Mucosa of descending colon (tissue), 3 donors: ENCODE data around the gene TNC. TPM values are rescaled to one million over a fixed set of nuclear protein-coding genes. Genes with fewer than 3 reads are reported as not detected.

ENCODE experiments used
- ATAC-seq: fragments of 200-7000 bp; cut with Tn5 transposase; one replicate; pipeline ENCODE4 v1.9.1; 2020; ENCODE audit warnings: mild to moderate bottlenecking, moderate library complexity
- DNase-seq, 3 donors: peaks; one replicate each; pipeline ENCODE4 v3.0.0-alpha.2; 2020
- H3K36me3 ChIP-seq: fragments of 200-600 bp; one replicate; pipeline ENCODE4 v1.8.0; 2021; ENCODE audit warnings: low read depth, mild to moderate bottlenecking
- H3K4me1 ChIP-seq: fragments of 200-600 bp; one replicate; pipeline ENCODE4 v1.8.0; 2021; ENCODE audit warnings: low read depth, mild to moderate bottlenecking
- H3K4me3 ChIP-seq: fragments of 200-600 bp; one replicate; pipeline ENCODE4 v1.8.0; 2021; ENCODE audit warnings: mild to moderate bottlenecking
- H3K9me3 ChIP-seq: fragments of 200-600 bp; one replicate; pipeline ENCODE4 v1.8.0; 2021; ENCODE audit warnings: mild to moderate bottlenecking
- CTCF ChIP-seq: fragments of 200-600 bp; IDR thresholded peaks from one replicate; pipeline ENCODE4 v1.8.0; 2022; ENCODE audit warnings: antibody characterized with exemption, mild to moderate bottlenecking
- intact Hi-C, 2 donors: fragments of 100-400 bp; cut with DNase I in 1 of 2; cut with micrococcal nuclease in 1 of 2; formaldehyde crosslinking; loops; one replicate each; pipeline versions ENCODE4 v1.11.0 to v1.11.1; 2022; cut with DNase I, micrococcal nuclease
- total RNA-seq, 3 donors: library from RNA; stranded (reverse); fragmentation: NEBNext Ultra II Directional in 2 of 3; extraction: Animal tissue kit (Norgen Biotek cat#: 25700) in 2 of 3; gene quantifications; one replicate each; pipeline versions ENCODE4 v1.2.1 to v1.2.4, GENCODE V29; 2021 to 2023
- donor health status: DM: no; HTN: no; CAD: no; lungs with moderate emphysema.
- donor health status: DM: no; HTN: no; CAD: no.
- donor health status: DM: no; HTN: yes; CAD: no.

The TNC gene
- total RNA-seq, 3 donors from 2014 or later, result 6.5 to 216 (median 48.0) TPM

DNA sequence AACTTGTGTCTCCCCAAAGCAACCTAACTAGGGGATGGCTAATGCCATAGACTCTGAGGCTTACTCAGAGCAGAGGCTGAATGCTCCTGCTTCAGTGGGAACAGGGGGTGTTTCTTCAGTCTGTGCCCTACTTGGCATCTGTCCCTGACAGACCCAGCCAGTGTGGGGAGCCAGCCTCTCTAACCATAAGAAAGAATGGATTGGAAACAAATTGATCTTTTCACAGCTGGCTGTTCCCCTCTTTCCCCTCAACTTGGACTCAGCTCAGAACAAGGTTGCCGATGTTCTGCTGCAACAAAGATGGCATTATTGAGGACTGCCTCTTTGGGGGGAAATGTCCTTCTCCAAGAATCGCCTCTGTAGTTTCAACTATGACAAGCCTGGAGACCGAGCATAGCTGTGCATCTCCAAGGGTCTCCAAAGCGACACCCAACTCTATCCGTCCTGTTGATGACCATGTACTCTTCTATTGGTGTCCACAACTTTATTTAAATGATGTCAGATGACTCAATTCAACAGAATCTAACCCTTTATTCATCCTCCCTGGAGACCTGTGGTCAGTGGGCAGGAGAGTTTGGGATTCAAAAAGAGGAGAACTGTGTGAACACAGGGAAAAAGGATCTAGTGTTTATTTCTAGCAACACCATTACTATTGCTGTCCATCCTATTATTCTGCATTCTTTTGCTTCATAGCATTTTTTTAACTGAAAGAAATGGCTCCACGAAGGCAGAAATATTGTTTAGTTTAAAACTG, 24.7 kb upstream of the TNC start:
- Histone ChIP-seq H3K36me3 (no peaks in the 10 kb centered on the region), H3K9me3 (no peaks in the 10 kb centered on the region), H3K4me1 (no peaks in the 10 kb centered on the region), H3K4me3 (no peak overlapping the region)
- intact Hi-C loops, result no loop called here
- DNase-seq (no peak), ATAC-seq (no peak)
- TF ChIP-seq CTCF, result no peak

GRCh38 chr9:115142090-115142489, 24.1 kb upstream of the TNC start:
- no peak for DNase-seq
- no peak for ATAC-seq
- intact Hi-C loops, result no loop called here
- no peak for TF ChIP-seq CTCF
- H3K36me3 ChIP-seq, result no peaks in the 10 kb centered on the region
- no peaks in the 10 kb centered on the region for H3K9me3 ChIP-seq
- H3K4me3 ChIP-seq, result no peak overlapping the region
- H3K4me1 ChIP-seq, result no peaks in the 10 kb centered on the region

- intact Hi-C loops, result no loop called here
- H3K36me3 ChIP-seq, result no peaks in the 10 kb centered on the region
- TF ChIP-seq CTCF, result no peak
- H3K9me3 ChIP-seq, result no peaks in the 10 kb centered on the region
- DNase-seq (no peak), ATAC-seq (no peak)
- no peak overlapping the region for H3K4me3 ChIP-seq
- no peaks in the 10 kb centered on the region for H3K4me1 ChIP-seq
Measured at GRCh38 chr9:115141612-115142011, 23.7 kb upstream of the TNC start.

DNA sequence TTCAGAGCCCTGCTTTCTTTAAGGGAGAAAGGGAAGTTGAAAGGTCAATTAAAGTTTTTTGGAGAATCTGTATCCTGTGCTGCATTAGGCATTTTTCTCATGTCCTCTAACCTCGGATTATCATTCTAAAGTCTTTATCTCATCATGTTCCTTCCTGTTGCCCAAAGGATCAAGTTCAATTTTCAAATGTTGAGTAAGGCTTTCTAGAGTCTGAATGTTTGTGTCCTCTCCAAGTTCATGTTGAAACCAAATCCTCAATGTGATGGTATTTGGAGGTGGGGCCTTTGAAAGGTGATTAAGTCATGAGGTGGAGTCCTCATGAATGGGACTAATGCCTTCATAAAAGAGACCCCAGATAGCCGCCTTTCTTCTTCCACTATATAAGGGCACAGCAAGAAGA, 20.2 kb upstream of the TNC start:
- ATAC-seq, result no peak
- Histone ChIP-seq H3K36me3 (no peaks in the 10 kb centered on the region), H3K4me1 (no peaks in the 10 kb centered on the region), H3K4me3 (no peak overlapping the region), H3K9me3 (no peaks in the 10 kb centered on the region)
- no peak for DNase-seq
- no peak for TF ChIP-seq CTCF
- intact Hi-C loops, result no loop called here

DNA sequence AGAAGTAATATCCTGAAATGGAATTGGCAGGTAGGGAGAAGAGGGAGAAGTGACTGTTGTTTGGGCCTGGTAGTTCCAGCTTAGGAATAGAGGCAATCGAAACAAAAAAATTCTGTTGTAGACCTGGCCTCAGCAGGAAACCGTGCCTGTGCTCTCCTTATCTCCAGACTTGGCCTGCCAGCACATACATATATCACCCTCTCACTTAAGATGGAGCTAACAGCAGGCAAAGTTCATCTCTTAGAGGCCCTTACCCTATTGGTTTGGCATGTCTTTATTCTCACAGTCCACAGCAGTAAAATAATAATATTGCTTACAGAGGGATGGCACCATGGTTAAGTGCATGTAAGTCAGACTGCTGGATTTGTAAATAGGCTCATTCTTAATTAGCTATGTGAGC, 19.6 kb upstream of the TNC start:
- Histone ChIP-seq H3K4me1 (no peaks in the 10 kb centered on the region), H3K36me3 (no peaks in the 10 kb centered on the region), H3K4me3 (no peak overlapping the region), H3K9me3 (no peaks in the 10 kb centered on the region)
- DNase-seq (no peak), ATAC-seq (no peak)
- intact Hi-C loops, result no loop called here
- no peak for TF ChIP-seq CTCF
